ENCODE measurements around the gene CCDC127.
"Not testable (repeated sequence)": the region's sequence is repeated elsewhere in the genome, so short reads cannot be mapped to it uniquely, and the experiment has no call there.

The CCDC127 gene

GRCh38 chr5:172421-172820 lies 45.5 kb downstream of the CCDC127 start:
- no peak for DNase-seq (ENCODE audit: low read depth in 2 of 2)

- no peak for DNase-seq (ENCODE audit: low read depth in 2 of 2)
These were observed 46.1 kb downstream of the CCDC127 start for GRCh38 chr5:171801-172331.

GRCh38 chr5:170971-171800 lies 46.8 kb downstream of the CCDC127 start:
- no peak for DNase-seq (ENCODE audit: low read depth in 2 of 2)

- DNase-seq (ENCODE audit: low read depth in 2 of 2), result no peak
These were observed 48.2 kb downstream of the CCDC127 start for GRCh38 chr5:169728-170094.

- DNase-seq (ENCODE audit: low read depth in 2 of 2), result no peak
These were observed 48.8 kb downstream of the CCDC127 start for GRCh38 chr5:169071-169727.

GRCh38 chr5:167982-168660 lies 49.8 kb downstream of the CCDC127 start:
- no peak for DNase-seq (ENCODE audit: low read depth in 2 of 2)

- DNase-seq (ENCODE audit: low read depth in 2 of 2), result no peak
These were observed 50.4 kb downstream of the CCDC127 start for GRCh38 chr5:167511-167910.

GRCh38 chr5:166441-167372 lies 51.2 kb downstream of the CCDC127 start:
- no peak for DNase-seq (ENCODE audit: low read depth in 2 of 2)

GRCh38 chr5:164783-165182 lies 53.2 kb downstream of the CCDC127 start:
- DNase-seq (ENCODE audit: low read depth in 2 of 2), result not testable (repeated sequence)

- no peak for DNase-seq (ENCODE audit: low read depth in 2 of 2)
These were observed 53.7 kb downstream of the CCDC127 start for GRCh38 chr5:164244-164643.

- no peak for DNase-seq (ENCODE audit: low read depth in 2 of 2)
These were observed 54.1 kb downstream of the CCDC127 start for GRCh38 chr5:163841-164240.

GRCh38 chr5:163338-163620 lies 54.7 kb downstream of the CCDC127 start:
- DNase-seq (ENCODE audit: low read depth in 2 of 2), result no peak

GRCh38 chr5:162565-163337 lies 55.2 kb downstream of the CCDC127 start:
- DNase-seq (ENCODE audit: low read depth in 2 of 2), result no peak

- no peak for DNase-seq (ENCODE audit: low read depth in 2 of 2)
These were observed 55.8 kb downstream of the CCDC127 start for GRCh38 chr5:162190-162564.

- no peak for DNase-seq (ENCODE audit: low read depth in 2 of 2)
These were observed 56.2 kb downstream of the CCDC127 start for GRCh38 chr5:161803-162110.

GRCh38 chr5:160921-161802 lies 56.8 kb downstream of the CCDC127 start:
- DNase-seq (ENCODE audit: low read depth in 2 of 2), result no peak

GRCh38 chr5:160173-160510 lies 57.8 kb downstream of the CCDC127 start:
- no peak for DNase-seq (ENCODE audit: low read depth in 2 of 2)

GRCh38 chr5:159448-160172 lies 58.3 kb downstream of the CCDC127 start:
- no peak for DNase-seq (ENCODE audit: low read depth in 2 of 2)

- no peak for DNase-seq (ENCODE audit: low read depth in 2 of 2)
These were observed 59.0 kb downstream of the CCDC127 start for GRCh38 chr5:158807-159447.

Data from stimulated activated CD8-positive, alpha-beta memory T cell treated with anti-CD3 and anti-CD28 coated beads, Interleukin-15, amount 100 ng/mL, for 48 hours (primary cell).